Fibroblast of lung (primary cell): ENCODE measurements around the gene SH2B3. TPM values are rescaled to one million over a fixed set of nuclear protein-coding genes. Genes with fewer than 3 reads are reported as not detected.

Source experiments
- DNase-seq, 2 donors: peaks; one replicate each; pipeline versions ENCODE4 v3.0.0 to v3.0.0-alpha.2; 2010; ENCODE audit warnings: low read depth in 2 of 2
- H2AFZ ChIP-seq: 2 replicates; pipeline ENCODE4 v1.5.1; 2012; ENCODE audit warnings: low read length, control low read depth, inconsistent platforms
- H3K27ac ChIP-seq: 2 replicates; pipeline ENCODE4 v1.5.1; 2011; ENCODE audit warnings: low read length, control low read depth; ENCODE audit not compliant: insufficient read depth
- H3K27me3 ChIP-seq: 2 replicates; pipeline ENCODE4 v1.5.1; 2011; ENCODE audit warnings: mild to moderate bottlenecking, low read length; ENCODE audit not compliant: control insufficient read depth, insufficient read depth
- H3K36me3 ChIP-seq: 2 replicates; pipeline ENCODE4 v1.5.1; 2011; ENCODE audit warnings: low read length; ENCODE audit not compliant: control insufficient read depth, insufficient read depth
- H3K4me1 ChIP-seq: 2 replicates; pipeline ENCODE4 v1.5.1; 2011; ENCODE audit warnings: low read length; ENCODE audit not compliant: control insufficient read depth, insufficient read depth; ENCODE audit errors: extremely low read depth
- H3K4me2 ChIP-seq: 2 replicates; pipeline ENCODE4 v1.5.1; 2011; ENCODE audit warnings: low read length, control low read depth; ENCODE audit not compliant: insufficient read depth; ENCODE audit errors: extremely low read depth
- H3K4me3 ChIP-seq, 4 experiments: fragments of 200-600 bp in 1 of 4; sonication (generic) in 1 of 4; replicated peaks in 1 of 4; 2 replicates each; pipeline ENCODE4 v1.5.1; 2011 to 2016; ENCODE audit warnings: low read length in 4 of 4, low read depth in 3 of 4, mild to moderate bottlenecking in 3 of 4, control low read depth in 2 of 4, inconsistent platforms in 1 of 4, mixed read lengths in 1 of 4; ENCODE audit not compliant: insufficient read depth in 1 of 4; ENCODE audit errors: control extremely low read depth in 1 of 4
- H3K79me2 ChIP-seq: 2 replicates; pipeline ENCODE4 v1.5.1; 2012; ENCODE audit warnings: mild to moderate bottlenecking, low read length, inconsistent platforms; ENCODE audit not compliant: control insufficient read depth, insufficient read depth
- H3K9ac ChIP-seq: 2 replicates; pipeline ENCODE4 v1.5.1; 2011; ENCODE audit warnings: mild to moderate bottlenecking, low read length, control low read depth; ENCODE audit not compliant: insufficient read depth
- H3K9me3 ChIP-seq: 2 replicates; pipeline ENCODE4 v1.5.1; 2012; ENCODE audit warnings: low read depth, low read length; ENCODE audit not compliant: control insufficient read depth, insufficient read depth
- H4K20me1 ChIP-seq: 2 replicates; pipeline ENCODE4 v1.5.1; 2011; ENCODE audit warnings: low read length; ENCODE audit not compliant: control insufficient read depth, insufficient read depth; ENCODE audit errors: extremely low read depth
- CTCF ChIP-seq, 2 donors: IDR thresholded peaks in 1 of 2; conservative IDR thresholded peaks in 1 of 2; 1 replicate in 1 of 2; 2 replicates in 1 of 2; pipeline ENCODE4 v1.5.1; 2011 to 2012; ENCODE audit warnings: low read length in 2 of 2, control low read depth in 1 of 2, inconsistent platforms in 1 of 2, low read depth in 1 of 2, mild to moderate bottlenecking in 1 of 2
- EZH2 ChIP-seq: IDR thresholded peaks from 2 replicates; pipeline ENCODE4 v1.5.1; 2012; ENCODE audit warnings: low read length, control low read depth, mild to moderate bottlenecking; ENCODE audit errors: missing control alignments
- polyA plus RNA-seq, 2 donors: library from polyadenylated mRNA; depleted of rRNA in 1 of 2; stranded (reverse) in 1 of 2; unstranded in 1 of 2; fragments of >200 nt; gene quantifications; 2 replicates each; pipeline ENCODE4 v1.2.1, GENCODE V29; 2011 to 2012; ENCODE audit warnings: missing spikeins in 1 of 2
- total RNA-seq: library from RNA; depleted of rRNA; stranded (reverse); fragments of >200 nt; gene quantifications from 2 replicates; pipeline ENCODE4 v1.2.1, GENCODE V29; 2014

The SH2B3 gene
- total and polyA plus RNA-seq, 2 donors (not counting 1 experiment from before 2014, with no cell fraction given): 18.0 to 32.0 TPM

DNA sequence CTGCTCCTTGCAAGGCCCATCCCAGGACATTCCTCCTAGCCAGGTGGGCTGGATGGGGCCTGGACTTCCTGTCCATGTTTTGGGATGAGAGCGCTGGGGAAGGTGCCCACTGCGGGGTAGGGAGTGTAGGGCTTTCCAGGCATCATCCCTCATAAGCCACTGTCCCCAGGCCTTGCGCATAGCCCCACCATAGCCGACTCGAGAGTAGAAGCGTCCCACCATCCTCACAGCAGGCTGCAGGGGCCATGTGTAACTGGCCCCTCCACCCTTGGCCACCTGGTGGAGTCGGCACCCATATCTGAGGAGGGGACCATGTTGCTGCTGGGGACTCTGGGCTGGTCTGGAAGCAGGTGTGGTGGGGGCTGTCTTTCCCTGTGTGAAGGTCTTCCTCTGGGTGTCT, 30.5 kb downstream of the SH2B3 start:
- Histone ChIP-seq H3K36me3 (peaks cover under 1% of the 10 kb centered on the region), H3K79me2 (peaks cover 83% of the 10 kb centered on the region), H4K20me1 (no peaks in the 10 kb centered on the region), H3K27me3 (no peaks in the 10 kb centered on the region), H2AFZ (no peak overlapping the region), H3K4me2 (no peak overlapping the region), H3K27ac (no peak overlapping the region), H3K4me3 (no peak overlapping the region), H3K4me1 (peaks cover 34% of the 10 kb centered on the region), H3K9me3 (no peaks in the 10 kb centered on the region), H3K9ac (no peak overlapping the region)
- DNase-seq: no peak
- no peak for TF ChIP-seq CTCF (conservative IDR thresholded peaks at IDR 0.05 in 1 of 2, IDR thresholded peaks at IDR 0.05 in 1 of 2; ENCODE audit: low read depth in 1 of 2, low read length in 2 of 2)
- TF ChIP-seq EZH2: no peak

- Histone ChIP-seq H3K4me2 (no peak overlapping the region), H2AFZ (no peak overlapping the region), H4K20me1 (no peaks in the 10 kb centered on the region), H3K79me2 (peaks cover 83% of the 10 kb centered on the region), H3K9me3 (no peaks in the 10 kb centered on the region), H3K36me3 (peaks cover 2% of the 10 kb centered on the region), H3K27ac (no peak overlapping the region), H3K4me3 (no peak overlapping the region), H3K27me3 (no peaks in the 10 kb centered on the region), H3K4me1 (peaks cover 34% of the 10 kb centered on the region), H3K9ac (no peak overlapping the region)
- TF ChIP-seq CTCF (conservative IDR thresholded peaks at IDR 0.05 in 1 of 2, IDR thresholded peaks at IDR 0.05 in 1 of 2; ENCODE audit: low read depth in 1 of 2, low read length in 2 of 2) (no peak), EZH2 (no peak)
- DNase-seq: no peak
Measured at GRCh38 chr12:111436811-111437210, 31.1 kb downstream of the SH2B3 start.

- Histone ChIP-seq H3K9ac (no peak overlapping the region), H3K9me3 (no peaks in the 10 kb centered on the region), H3K4me2 (peak overlapping the region; percentile 36), H2AFZ (no peak overlapping the region), H3K27ac (peak overlapping the region; percentile 40), H3K36me3 (peaks cover 7% of the 10 kb centered on the region), H3K27me3 (no peaks in the 10 kb centered on the region), H4K20me1 (no peaks in the 10 kb centered on the region), H3K79me2 (peaks cover 87% of the 10 kb centered on the region), H3K4me3 (no peak overlapping the region), H3K4me1 (peaks cover 29% of the 10 kb centered on the region)
- TF ChIP-seq CTCF (conservative IDR thresholded peaks at IDR 0.05 in 1 of 2, IDR thresholded peaks at IDR 0.05 in 1 of 2; ENCODE audit: low read depth in 1 of 2, low read length in 2 of 2) (no peak), EZH2 (no peak)
- DNase-seq: peak; percentile 75 to 89
Measured at GRCh38 chr12:111437816-111438454, 32.2 kb downstream of the SH2B3 start.
